Endothelial cell of umbilical vein (primary cell): ENCODE data around the gene ELOVL4. TPM values are rescaled to one million over a fixed set of nuclear protein-coding genes. Genes with fewer than 3 reads are reported as not detected.

ENCODE experiments used
- BruUV-seq: library from RNA; stranded (reverse); fragments of 400-500 nt; replicated peaks from 2 replicates; lab custom pipeline; 2021; lab: Mats Ljungman, UMichigan
- CTCF ChIA-PET: fragments of 300-600, 350-600 bp; sonication (Branson Sonifier 250); formaldehyde crosslinking; loops from one replicate; lab custom pipeline; 2021; ENCODE audit warnings: antibody characterized with exemption, inconsistent platforms; lab: Charles Lee
- POLR2A ChIA-PET: fragments of 300-600, 350-600 bp; sonication (Branson Sonifier 250); formaldehyde crosslinking; loops from one replicate; lab custom pipeline; 2021; ENCODE audit warnings: antibody characterized with exemption, inconsistent platforms; lab: Charles Lee
- DNase-seq: peaks from one replicate; pipeline ENCODE4 v3.0.0-alpha.2; 2011; ENCODE audit warnings: low read depth, low spot score
- FAIRE-seq: peaks from 2 replicates; lab custom pipeline; 2011; peaks lifted over from hg19 to GRCh38; lab: Jason Lieb, UNC
- H2AFZ ChIP-seq: 2 replicates; pipeline ENCODE4 v1.6.0; 2012; ENCODE audit warnings: low read depth, low read length, control low read depth, inconsistent platforms
- H3K27ac ChIP-seq: 2 replicates; pipeline ENCODE4 v1.5.1; 2011; ENCODE audit warnings: low read depth, mild to moderate bottlenecking, control low read depth, low read length, moderate library complexity; ENCODE audit not compliant: insufficient read depth
- H3K27me3 ChIP-seq, 2 experiments: 2 replicates each; pipeline versions ENCODE4 v1.6.0 to v1.6.1; 2011; ENCODE audit warnings: low read length in 2 of 2, mixed read lengths in 1 of 2; ENCODE audit not compliant: control insufficient read depth in 2 of 2, insufficient read depth in 2 of 2
- H3K36me3 ChIP-seq, 2 experiments: 2 replicates in 1 of 2; 3 replicates in 1 of 2; pipeline ENCODE4 v1.5.1; 2011; ENCODE audit warnings: low read length in 2 of 2, mild to moderate bottlenecking in 1 of 2, moderate library complexity in 1 of 2; ENCODE audit not compliant: control insufficient read depth in 2 of 2, insufficient read depth in 2 of 2; ENCODE audit errors: extremely low read depth in 1 of 2
- H3K4me1 ChIP-seq: 3 replicates; pipeline ENCODE4 v1.5.1; 2011; ENCODE audit warnings: mild to moderate bottlenecking, low read length; ENCODE audit not compliant: control insufficient read depth, insufficient read depth; ENCODE audit errors: extremely low read depth
- H3K4me2 ChIP-seq: 2 replicates; pipeline ENCODE4 v1.6.1; 2011; ENCODE audit warnings: low read length, control low read depth, mixed read lengths; ENCODE audit not compliant: insufficient read depth
- H3K4me3 ChIP-seq, 3 experiments: fragments of 200-600 bp in 1 of 3; sonication (generic), shearing (Covaris generic) in 1 of 3; replicated peaks in 1 of 3; 2 replicates each; pipeline ENCODE4 v1.5.1; 2011 to 2016; ENCODE audit warnings: control low read depth in 3 of 3, low read length in 3 of 3, mild to moderate bottlenecking in 2 of 3, inconsistent platforms in 1 of 3, low read depth in 1 of 3, moderate library complexity in 1 of 3; ENCODE audit not compliant: insufficient read depth in 1 of 3
- H3K79me2 ChIP-seq: 2 replicates; pipeline ENCODE4 v1.6.0; 2012; ENCODE audit warnings: low read length, inconsistent platforms; ENCODE audit not compliant: control insufficient read depth, insufficient read depth
- H3K9ac ChIP-seq: replicated peaks from 2 replicates; pipeline ENCODE3; 2011; ENCODE audit warnings: low read length, control low read depth; ENCODE audit not compliant: insufficient read depth; ENCODE audit errors: extremely low read depth
- H3K9me1 ChIP-seq: replicated peaks from 3 replicates; pipeline ENCODE4 v1.6.0; 2011; ENCODE audit warnings: mild to moderate bottlenecking, low read length; ENCODE audit not compliant: control insufficient read depth, insufficient read depth; ENCODE audit errors: extremely low read depth
- H3K9me3 ChIP-seq: replicated peaks from 2 replicates; pipeline ENCODE4 v1.5.1; 2012; ENCODE audit warnings: low read length, inconsistent platforms; ENCODE audit not compliant: control insufficient read depth, insufficient read depth
- H4K20me1 ChIP-seq: replicated peaks from 2 replicates; pipeline ENCODE3; 2011; ENCODE audit warnings: mild to moderate bottlenecking, low read length; ENCODE audit not compliant: control insufficient read depth, insufficient read depth; ENCODE audit errors: extremely low read depth
- CTCF ChIP-seq, 2 donors: IDR thresholded peaks; 1 replicate in 1 of 2; 2 replicates in 1 of 2; pipeline ENCODE4 v1.5.1; 2011; ENCODE audit warnings: low read length in 2 of 2, mild to moderate bottlenecking in 2 of 2, moderate library complexity in 2 of 2, control low read depth in 1 of 2, inconsistent platforms in 1 of 2, low read depth in 1 of 2; ENCODE audit not compliant: insufficient read depth in 1 of 2; ENCODE audit errors: extremely low read depth in 1 of 2
- EZH2 ChIP-seq: IDR thresholded peaks from 2 replicates; pipeline ENCODE4 v1.6.1; 2012; ENCODE audit warnings: borderline replicate concordance, low read depth, mild to moderate bottlenecking, moderate library complexity, low read length, inconsistent platforms; ENCODE audit not compliant: severe bottlenecking
- FOS ChIP-seq: IDR thresholded peaks from 2 replicates; pipeline ENCODE4 v1.6.1; 2011; ENCODE audit warnings: mild to moderate bottlenecking, low read length, moderate library complexity, borderline replicate concordance; ENCODE audit not compliant: insufficient read depth
- GATA2 ChIP-seq: IDR thresholded peaks from 2 replicates; pipeline ENCODE4 v1.7.0; 2011; ENCODE audit warnings: low read depth, mild to moderate bottlenecking, moderate library complexity, mixed read lengths, low read length; ENCODE audit not compliant: insufficient read length, insufficient read depth
- JUN ChIP-seq: IDR thresholded peaks from 2 replicates; pipeline ENCODE4 v1.6.1; 2011; ENCODE audit warnings: borderline replicate concordance, low read depth; ENCODE audit not compliant: insufficient read length, insufficient read depth
- MAX ChIP-seq: IDR thresholded peaks from 2 replicates; pipeline ENCODE4 v1.6.1; 2011; ENCODE audit not compliant: insufficient read depth, insufficient read length
- MYC ChIP-seq: IDR thresholded peaks from one replicate; pipeline ENCODE4 v1.6.1; 2011; ENCODE audit warnings: mild to moderate bottlenecking, low read depth, low read length
- POLR2A ChIP-seq: IDR thresholded peaks from 2 replicates; pipeline ENCODE4 v1.6.1; 2012; ENCODE audit warnings: low read depth, mild to moderate bottlenecking, control low read depth, low read length
- POLR2AphosphoS5 ChIP-seq: IDR thresholded peaks from 2 replicates; pipeline ENCODE4 v1.6.1; 2012; ENCODE audit warnings: low read depth, mild to moderate bottlenecking, control low read depth, low read length, moderate library complexity; ENCODE audit not compliant: insufficient read depth
- dilution Hi-C: fragments of 300-500 bp; cut with MboI; formaldehyde crosslinking; loops from one replicate; pipeline ENCODE4 v1.15.0; 2019; ENCODE audit warnings: low sequenced_read_pairs; ENCODE audit not compliant: extremely low pct_ligation_motif_present
- intact Hi-C: fragments of 100-400 bp; cut with micrococcal nuclease; formaldehyde crosslinking; loops from one replicate; pipeline ENCODE4 v1.10.0; 2022
- polyA plus RNA-seq, 4 experiments: library from polyadenylated mRNA; depleted of rRNA in 3 of 4; stranded (reverse) in 3 of 4; unstranded in 1 of 4; fragments of >200 nt; gene quantifications; 2 replicates each; pipeline versions ENCODE4 v1.2.1 to v1.2.3, GENCODE V29; 2011 to 2012; ENCODE audit warnings: missing spikeins in 1 of 4
- total RNA-seq: library from RNA; stranded (reverse); gene quantifications from 2 replicates; pipeline ENCODE4 v1.2.3, GENCODE V29; 2021

Gene ELOVL4
- total and polyA plus RNA-seq, 2 donors (not counting 3 experiments of a cell fraction or from before 2014, with no cell fraction given): 0.98 to 3.3 TPM

DNA sequence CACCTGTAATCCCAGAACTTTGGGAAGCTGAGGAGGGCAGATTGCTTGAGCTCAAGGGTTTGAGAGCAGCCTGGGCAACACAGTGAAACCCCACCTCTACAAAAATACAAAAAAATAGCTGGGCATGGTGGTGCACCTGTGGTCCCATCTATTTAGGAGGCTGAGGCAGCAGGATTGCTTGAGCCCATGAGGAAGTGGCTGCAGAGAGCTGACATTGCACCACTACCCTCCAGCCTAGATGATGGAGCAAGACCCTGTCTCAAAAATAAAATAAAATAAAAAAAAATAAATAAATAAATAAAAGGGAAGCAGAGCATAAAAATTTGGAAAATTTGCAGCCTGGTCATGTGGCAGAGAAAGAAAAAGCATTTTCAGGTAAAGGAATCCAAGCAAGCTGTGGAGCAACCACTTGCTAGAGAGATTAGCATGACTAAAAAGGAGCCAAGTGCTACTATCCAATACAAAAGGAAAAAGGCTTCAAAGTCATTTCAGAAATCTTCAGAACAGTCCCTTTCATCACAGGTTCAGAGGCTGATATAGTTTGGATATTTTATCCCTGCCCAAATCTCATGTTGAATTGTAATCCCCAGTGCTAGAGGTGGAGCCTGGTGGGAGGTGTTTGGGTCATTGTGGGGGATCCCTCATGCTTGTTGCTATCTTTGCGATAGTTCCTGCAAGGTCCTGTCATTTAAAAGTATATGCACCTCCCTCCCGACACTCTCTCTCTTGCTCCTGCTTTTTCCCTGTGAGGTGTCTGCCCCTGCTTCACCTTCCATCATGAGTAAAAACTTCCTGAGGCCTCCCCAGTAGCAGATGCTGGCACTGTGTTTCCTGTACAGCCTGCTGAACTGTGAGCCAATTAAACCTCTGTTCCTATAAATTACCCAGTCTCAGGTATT lies 45.9 kb upstream of the ELOVL4 start:
- Histone ChIP-seq H3K9me3 (no peaks in the 10 kb centered on the region), H3K4me3 (no peak overlapping the region), H3K27me3 (peaks cover 8 to 12% of the 10 kb centered on the region in 2 experiments), H3K79me2 (no peaks in the 10 kb centered on the region), H3K4me2 (no peak overlapping the region), H3K27ac (no peak overlapping the region), H3K36me3 (no peaks in the 10 kb centered on the region), H2AFZ (no peak overlapping the region), H3K9me1 (peaks cover 2% of the 10 kb centered on the region), H3K4me1 (no peaks in the 10 kb centered on the region), H4K20me1 (no peaks in the 10 kb centered on the region), H3K9ac (no peak overlapping the region)
- CTCF ChIA-PET: no interaction called here
- no TSS peak for BruUV-seq
- no peak for DNase-seq
- FAIRE-seq: no peak
- intact Hi-C loops: no loop called here
- POLR2A ChIA-PET: no interaction called here
- TF ChIP-seq MAX (no peak), POLR2AphosphoS5 (no peak), JUN (no peak), POLR2A (no peak), EZH2 (no peak), FOS (no peak), CTCF (IDR thresholded peaks at IDR 0.05; ENCODE audit: extremely low read depth in 1 of 2, insufficient read depth in 1 of 2, low read depth in 1 of 2, low read length in 2 of 2) (no peak), GATA2 (no peak), MYC (no peak)
- dilution Hi-C loops: no loop called here
